Aorta (tissue), 5 donors: ENCODE measurements around the gene DDIAS. TPM values are rescaled to one million over a fixed set of nuclear protein-coding genes. Genes with fewer than 3 reads are reported as not detected.
"Not testable (repeated sequence)": the region's sequence is repeated elsewhere in the genome, so short reads cannot be mapped to it uniquely, and the experiment has no call there.

Experiments used
- ATAC-seq: fragments of 200-7000 bp; cut with Tn5 transposase; one replicate; pipeline ENCODE4 v1.9.1; 2022; ENCODE audit warnings: moderate library complexity; ENCODE audit not compliant: low FRiP score
- DNase-seq, 2 donors: peaks; one replicate each; pipeline ENCODE4 v3.0.0-alpha.2; 2020
- H3K27ac ChIP-seq, 2 donors: one replicate each; pipeline ENCODE4 v1.5.1; 2013; ENCODE audit warnings: low read length in 2 of 2, mild to moderate bottlenecking in 2 of 2, moderate library complexity in 2 of 2, control low read depth in 1 of 2, inconsistent platforms in 1 of 2, low read depth in 1 of 2
- H3K27me3 ChIP-seq, 2 donors: one replicate each; pipeline ENCODE4 v1.6.1; 2013; ENCODE audit warnings: control low read depth in 1 of 2, low read length in 1 of 2, mild to moderate bottlenecking in 1 of 2, moderate library complexity in 1 of 2; ENCODE audit not compliant: insufficient read depth in 2 of 2, control insufficient read depth in 1 of 2
- H3K36me3 ChIP-seq, 2 donors: one replicate each; pipeline ENCODE4 v1.6.1; 2013; ENCODE audit warnings: control low read depth in 1 of 2, low read length in 1 of 2, mild to moderate bottlenecking in 1 of 2; ENCODE audit not compliant: insufficient read depth in 2 of 2, control insufficient read depth in 1 of 2
- H3K4me1 ChIP-seq, 2 donors: one replicate each; pipeline ENCODE4 v1.6.1; 2013; ENCODE audit warnings: low read length in 2 of 2, control low read depth in 1 of 2, mild to moderate bottlenecking in 1 of 2, moderate library complexity in 1 of 2; ENCODE audit not compliant: insufficient read depth in 2 of 2, control insufficient read depth in 1 of 2
- H3K4me3 ChIP-seq, 2 donors: one replicate each; pipeline ENCODE4 v1.5.1; 2013; ENCODE audit warnings: low read length in 2 of 2, control low read depth in 1 of 2, mild to moderate bottlenecking in 1 of 2
- H3K9me3 ChIP-seq: one replicate; pipeline ENCODE4 v1.6.1; 2013; ENCODE audit warnings: mild to moderate bottlenecking, low read length; ENCODE audit not compliant: control insufficient read depth
- WGBS, 2 donors: extraction: QIAGEN DNeasy Blood & Tissue Kit; methylation state at CpG; one replicate each; pipeline ENCODE4 v1.1.7; 2013; 5-methylcytosine and 5-hydroxymethylcytosine counted together
- intact Hi-C, 2 donors: fragments of 100-400 bp; cut with DNase I; formaldehyde crosslinking; loops; one replicate each; pipeline versions ENCODE4 v1.14.2 to v1.15.0; 2022
- long read RNA-seq, 2 donors: library from polyadenylated mRNA; unstranded; transcript quantifications; one replicate each; pipeline ENCODE4 v2.0.0, GENCODE V29; 2020 to 2021
- polyA plus RNA-seq, 2 donors: library from polyadenylated mRNA; stranded (reverse); fragments of 200-250 nt; gene quantifications; one replicate each; pipeline ENCODE4 v1.2.3, GENCODE V29; 2013
- total RNA-seq, 2 donors: library from RNA; stranded (reverse); fragmentation: NEBNext Ultra II Directional; extraction: Animal tissue kit (Norgen Biotek cat#: 25700); gene quantifications; one replicate each; pipeline ENCODE4 v1.2.1, GENCODE V29; 2021
- donor health status: healthy with polysubstance abuse.
- donor health status: Bipolar disorder and iron deficiency.
- donor health status: DM: no; HTN: no; CAD: no.
- donor health status: DM: no; HTN: no; CAD: no.
- donor health status: DM: yes; HTN: yes; CAD: no.

DDIAS gene
- total RNA-seq (1 to 10 TPM in 1 of 2 donors, under 1 TPM in 1; 0.49 to 3.1 TPM), polyA plus RNA-seq (1 to 10 TPM in 1 of 2 donors, under 1 TPM in 1; 0.18 to 4.1 TPM)
- long read RNA-seq, donor 1, partial matches to known transcripts = 0 of 1 reads
- long read RNA-seq, donor 1, other reads (novel, unspliced or antisense) = 0 of 1 reads
- long read RNA-seq, donor 2, partial matches to known transcripts = 0 of 1 reads
- long read RNA-seq, donor 2, other reads (novel, unspliced or antisense) = 1 of 1 reads

DNA sequence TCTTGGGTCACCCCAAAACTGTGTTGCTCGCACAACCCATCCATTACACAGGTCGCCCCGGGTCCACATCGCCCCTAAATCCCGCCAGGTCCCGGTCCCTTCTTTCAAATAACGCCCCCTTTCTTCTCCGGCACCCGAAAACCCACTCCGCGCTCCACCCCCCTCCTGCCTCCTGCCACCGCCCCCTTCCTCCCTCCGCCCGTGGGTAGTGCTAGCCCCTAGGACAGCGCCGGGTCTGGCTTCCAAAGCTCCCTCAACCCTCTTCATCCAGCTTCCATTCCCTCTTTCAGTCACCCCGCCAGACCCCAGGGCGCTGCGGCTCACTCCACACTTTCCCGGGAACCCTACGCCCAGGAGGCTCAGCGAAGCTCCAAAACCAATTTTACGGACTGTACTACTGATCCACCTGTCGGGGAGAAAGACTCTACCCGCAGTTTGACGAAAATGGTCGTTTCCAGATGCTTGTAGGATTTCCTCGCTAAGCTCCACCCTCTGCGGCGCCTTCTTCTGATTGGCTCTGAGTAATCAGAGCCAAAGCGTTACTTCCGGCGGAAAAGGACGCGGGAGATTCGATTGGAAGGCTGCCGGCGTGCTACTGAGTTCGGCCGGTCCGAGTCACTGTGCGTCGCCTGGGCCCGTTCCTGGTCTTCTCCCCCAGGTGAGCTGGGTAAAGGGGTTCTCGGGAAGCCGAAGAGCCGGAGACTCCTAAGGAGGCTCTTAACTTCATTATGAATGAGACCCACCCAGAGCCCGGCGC, at the start of gene DDIAS:
DDIAS (plus strand) TSS at position 572 of the 757 bp plus-strand sequence. CDS start 13,003 bp downstream, outside the sequence.
- Histone ChIP-seq H3K4me3 (peak within 1 kb of the TSS; percentile 51 to 62), H3K36me3 (no peaks in the 10 kb centered on the region), H3K27me3 (no peaks in the 10 kb centered on the region), H3K4me1 (peaks cover 0 to 2% of the 10 kb centered on the region in 2 donors), H3K9me3 (no peaks in the 10 kb centered on the region), H3K27ac (peak within 1 kb of the TSS; percentile 43 to 69)
- intact Hi-C loops = loop anchor here (1.0 to 10.0 kb wide), 12 partner anchors 83 to 923 kb away; partner anchors contain the start of genes ANKRD42 (in 2 of the 2), RAB30 (in 2 of the 2), CCDC90B (in 1 of the 2) and PCF11 (in 1 of the 2)
- ATAC-seq = peak; percentile 95
- peak; percentile 98 for DNase-seq
- 0% methylated on average over 49 of the region's 49 CpGs for WGBS, 2 donors

DNA sequence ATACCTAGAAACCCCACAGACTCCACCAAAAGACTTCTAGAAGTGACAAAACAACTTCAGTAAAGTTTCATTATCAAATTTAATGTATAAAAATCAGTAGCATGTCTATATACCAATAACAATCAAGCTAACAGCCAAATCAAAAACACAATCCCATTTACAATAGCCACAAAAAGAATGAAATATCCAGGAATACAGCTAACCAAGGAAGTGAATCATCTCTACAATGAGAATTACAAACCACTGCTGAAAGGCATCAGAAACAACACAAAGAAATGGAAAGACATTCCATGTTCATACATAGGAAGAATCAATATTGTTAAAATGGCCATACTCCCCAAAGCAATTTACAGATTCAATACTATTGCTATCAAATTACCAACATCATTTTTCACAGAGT, 47.3 kb upstream of the DDIAS start:
- ATAC-seq = no peak
- intact Hi-C loops = no loop called here

GRCh38 chr11:82854916-82855315, 46.6 kb upstream of the DDIAS start:
- H3K27ac ChIP-seq, H3K4me1 ChIP-seq, H3K4me3 ChIP-seq, H3K9me3 ChIP-seq, H3K36me3 ChIP-seq, DNase-seq, H3K27me3 ChIP-seq, intact Hi-C loops, ATAC-seq: not testable (repeated sequence)
- 90 to 96% methylated on average over 1 of the region's 1 CpG for WGBS, 2 donors

More for the DNA sequence above, 47.3 kb upstream of the DDIAS start:
- Histone ChIP-seq H3K4me1 (peaks cover 0 to 5% of the 10 kb centered on the region in 2 donors), H3K27me3 (no peaks in the 10 kb centered on the region), H3K27ac (no peak overlapping the region), H3K4me3 (no peak overlapping the region), H3K36me3 (no peaks in the 10 kb centered on the region), H3K9me3 (no peaks in the 10 kb centered on the region)
- DNase-seq = no peak

GRCh38 chr11:82855616-82856015, 45.9 kb upstream of the DDIAS start:
- H3K36me3 ChIP-seq = no peaks in the 10 kb centered on the region
- H3K4me3 ChIP-seq = no peak overlapping the region
- no peaks in the 10 kb centered on the region for H3K27me3 ChIP-seq
- ATAC-seq (no peak), DNase-seq (no peak)
- 95 to 97% methylated on average over 2 of the region's 2 CpGs for WGBS, 2 donors
- H3K27ac ChIP-seq = no peak overlapping the region
- no peaks in the 10 kb centered on the region for H3K9me3 ChIP-seq
- intact Hi-C loops = no loop called here
- peaks cover 0 to 5% of the 10 kb centered on the region in 2 donors for H3K4me1 ChIP-seq

DNA sequence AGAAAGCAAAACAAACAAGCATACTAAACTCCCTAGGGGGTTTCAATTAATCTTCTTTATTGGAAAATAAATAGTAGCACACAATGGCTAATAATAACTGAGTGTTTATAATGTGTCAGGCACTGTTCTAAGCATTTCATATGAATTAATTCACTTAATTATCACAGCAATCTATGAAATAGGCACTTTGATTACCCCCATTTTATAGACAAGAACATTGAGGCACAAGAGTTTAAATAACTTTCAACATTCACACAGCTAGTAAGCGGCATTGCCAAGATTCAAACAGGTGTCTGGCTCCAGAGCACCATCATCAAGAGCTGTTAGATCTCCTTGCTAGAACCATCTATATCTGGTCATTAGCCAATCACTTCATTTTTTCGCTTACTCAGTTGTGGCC, 44.4 kb upstream of the DDIAS start:
- H3K36me3 ChIP-seq = no peaks in the 10 kb centered on the region

DNA sequence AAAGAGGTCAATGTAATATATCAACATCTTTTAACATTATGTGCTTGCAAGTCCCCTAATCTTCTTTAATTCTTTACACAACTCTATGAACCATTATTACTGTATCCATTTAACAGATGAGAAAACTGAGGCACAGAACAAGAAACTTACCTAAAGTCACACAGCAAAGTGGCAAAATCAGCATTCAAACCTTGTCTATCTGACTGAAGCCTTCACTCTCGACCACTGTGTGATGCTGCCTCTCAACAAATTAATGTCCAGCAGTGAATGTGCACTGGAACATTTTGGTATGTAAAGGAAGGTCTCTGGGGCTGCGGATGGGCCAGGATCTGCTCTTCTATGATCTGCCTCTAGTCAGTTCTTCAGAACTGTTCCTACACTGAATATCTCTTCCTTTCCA, 43.4 kb upstream of the DDIAS start:
- H3K36me3 ChIP-seq = no peaks in the 10 kb centered on the region
- no peaks in the 10 kb centered on the region for H3K27me3 ChIP-seq
- H3K27ac ChIP-seq = peak overlapping the region in 1 of 2 donors; percentile 69
- no peak for DNase-seq
- peaks cover 0 to 5% of the 10 kb centered on the region in 2 donors for H3K4me1 ChIP-seq
- H3K4me3 ChIP-seq = no peak overlapping the region
- 65 to 75% methylated on average over 2 of the region's 2 CpGs for WGBS, 2 donors
- H3K9me3 ChIP-seq = no peaks in the 10 kb centered on the region
- ATAC-seq = no peak
- intact Hi-C loops = no loop called here

More for the DNA sequence above, 44.4 kb upstream of the DDIAS start:
- H3K4me1 ChIP-seq = peaks cover 0 to 5% of the 10 kb centered on the region in 2 donors
- ATAC-seq (no peak), DNase-seq (no peak)
- H3K27ac ChIP-seq = no peak overlapping the region
- no peak overlapping the region for H3K4me3 ChIP-seq
- intact Hi-C loops = no loop called here
- no peaks in the 10 kb centered on the region for H3K9me3 ChIP-seq
- 97% methylated on average over 2 of the region's 2 CpGs for WGBS, 2 donors
- no peaks in the 10 kb centered on the region for H3K27me3 ChIP-seq

DNA sequence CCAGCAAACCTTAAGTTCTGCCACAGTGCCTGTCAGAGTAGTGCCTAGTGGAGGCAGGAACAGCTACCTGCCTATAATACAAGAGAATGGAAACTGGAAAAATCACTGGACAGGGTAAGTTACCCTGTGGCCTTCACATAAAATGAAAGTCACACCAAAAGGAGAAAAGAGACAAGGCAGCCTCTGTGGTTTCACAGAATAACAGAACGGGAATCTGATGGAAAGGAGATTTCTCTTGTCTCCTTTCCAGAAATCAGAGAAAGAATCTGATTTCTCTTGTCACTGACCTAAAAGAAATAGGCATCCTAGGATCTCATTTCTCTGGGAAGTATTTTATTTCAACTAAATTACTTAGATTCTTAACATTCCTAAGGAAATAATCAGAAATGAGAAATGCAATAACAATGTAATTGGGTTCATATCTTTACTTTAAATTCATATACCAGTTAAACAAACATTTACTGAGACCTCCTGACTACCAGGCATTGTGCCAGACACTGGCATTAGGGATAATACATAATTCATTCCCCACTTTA, 42.9 kb upstream of the DDIAS start:
- Histone ChIP-seq H3K4me1 (peaks cover 0 to 5% of the 10 kb centered on the region in 2 donors), H3K27me3 (no peaks in the 10 kb centered on the region), H3K9me3 (no peaks in the 10 kb centered on the region), H3K4me3 (no peak overlapping the region), H3K27ac (peak overlapping the region in 1 of 2 donors; percentile 69), H3K36me3 (no peaks in the 10 kb centered on the region)
- no peak for DNase-seq
- no peak for ATAC-seq
- WGBS, 2 donors = 21 to 29% methylated on average over 1 of the region's 1 CpG
- intact Hi-C loops = no loop called here

GRCh38 chr11:82859750-82860149, 41.8 kb upstream of the DDIAS start:
- ATAC-seq (no peak), DNase-seq (no peak)
- Histone ChIP-seq H3K9me3 (no peaks in the 10 kb centered on the region), H3K4me1 (peaks cover 0 to 2% of the 10 kb centered on the region in 2 donors), H3K27ac (no peak overlapping the region), H3K36me3 (no peaks in the 10 kb centered on the region), H3K27me3 (no peaks in the 10 kb centered on the region), H3K4me3 (no peak overlapping the region)
- 93 to 100% methylated on average over 2 of the region's 2 CpGs for WGBS, 2 donors
- intact Hi-C loops = loop anchor here in 1 of 2 donors (10.0 kb wide), 1 partner anchor 955 kb away; no protein-coding TSS in a partner anchor
